NCI-H2107 treated with DMSO at 0.1 percent for 48 hours (cell line): ENCODE measurements around the gene MYF5.

Experiments used
- DNase-seq: peaks from one replicate; lab custom pipeline; 2025; ENCODE audit not compliant: unreplicated experiment; lab: John Stamatoyannopoulos, UW

Gene MYF5

GRCh38 chr12:80756875-80757274 lies 40.2 kb downstream of the MYF5 start:
- DNase-seq, result no peak

GRCh38 chr12:80761838-80762237 lies 45.1 kb downstream of the MYF5 start:
- no peak for DNase-seq

DNA sequence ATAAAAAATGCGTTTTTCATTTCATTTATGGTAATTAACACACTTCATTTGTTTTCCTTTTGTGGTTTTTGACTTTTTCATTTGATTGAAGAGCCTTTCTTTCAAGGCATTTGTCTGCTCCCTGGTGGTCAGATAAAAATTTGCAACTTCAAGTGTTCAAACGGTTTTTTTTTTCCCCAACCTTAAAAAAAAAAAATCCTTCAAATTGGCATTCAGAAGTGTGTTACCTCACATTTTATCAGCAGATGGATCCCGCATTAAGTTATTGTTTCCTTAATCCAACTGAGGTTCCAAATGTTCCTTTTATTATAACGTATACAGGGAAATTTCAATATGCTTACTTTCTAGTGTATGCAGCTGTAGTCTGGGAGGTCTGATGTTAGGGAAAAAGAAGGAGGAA lies 47.2 kb downstream of the MYF5 start:
- DNase-seq, result peak; percentile 42

DNA sequence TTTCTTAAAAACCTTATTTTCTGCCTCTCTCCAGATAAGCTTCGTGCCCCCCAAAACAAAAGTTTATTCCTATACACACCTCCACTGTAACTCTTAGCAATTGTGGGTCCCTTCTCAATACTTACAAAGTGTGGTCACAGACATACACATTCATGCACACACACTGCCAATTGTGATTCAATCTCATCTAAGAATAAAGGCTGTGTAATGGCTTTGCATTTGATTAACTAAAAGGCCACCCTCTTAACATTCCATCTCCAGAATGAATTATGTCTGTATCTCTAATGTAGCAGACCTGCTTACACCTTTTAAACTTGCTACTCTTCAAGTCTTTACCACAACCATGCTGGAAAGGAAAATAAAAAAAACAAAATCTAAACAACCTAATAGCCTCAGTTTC lies 49.5 kb downstream of the MYF5 start:
- no peak for DNase-seq

GRCh38 chr12:80766897-80767296 lies 50.2 kb downstream of the MYF5 start:
- DNase-seq, result no peak
